PC-3 (cell line): ENCODE results near the gene TRIM39. TPM values are rescaled to one million over a fixed set of nuclear protein-coding genes. Genes with fewer than 3 reads are reported as not detected.

Source experiments
- ATAC-seq: fragments of 200-7000 bp; cut with Tn5 transposase; 2 replicates; pipeline ENCODE4 v1.9.1; 2020; ENCODE audit warnings: mild to moderate bottlenecking, moderate library complexity
- BruUV-seq: library from RNA; stranded (reverse); fragments of 400-500 nt; replicated peaks from 2 replicates; lab custom pipeline; 2021; lab: Mats Ljungman, UMichigan
- CTCF ChIA-PET: fragments of 300-600 bp; sonication (Branson Sonifier 250); formaldehyde crosslinking; loops from one replicate; lab custom pipeline; 2022; ENCODE audit warnings: antibody characterized with exemption; lab: Charles Lee
- POLR2A ChIA-PET: fragments of 300-600 bp; sonication (Branson Sonifier 250); formaldehyde crosslinking; loops from one replicate; lab custom pipeline; 2022; ENCODE audit warnings: antibody characterized with exemption; ENCODE audit not compliant: unreplicated experiment; lab: Charles Lee
- DNase-seq: peaks from one replicate; pipeline ENCODE4 v3.0.0-alpha.2; 2015
- H2AFZ ChIP-seq: fragments of 300-600 bp; sonication (generic); 2 replicates; pipeline ENCODE4 v1.6.0; 2016; ENCODE audit warnings: antibody characterized with exemption, low read length
- H3F3A ChIP-seq: fragments of 300-600 bp; sonication (generic); one replicate; pipeline ENCODE4 v1.6.0; 2017; ENCODE audit warnings: antibody characterized with exemption, low read length, control low read depth, mild to moderate bottlenecking; ENCODE audit not compliant: unreplicated experiment
- H3K27ac ChIP-seq: fragments of 300-600 bp; sonication (generic); 2 replicates; pipeline ENCODE4 v1.5.1; 2016; ENCODE audit warnings: mild to moderate bottlenecking, low read length
- H3K27me3 ChIP-seq: fragments of 300-600 bp; sonication (generic); 2 replicates; pipeline ENCODE4 v1.6.1; 2016; ENCODE audit warnings: low read length, mixed read lengths
- H3K36me3 ChIP-seq: fragments of 300-600 bp; sonication (generic); 2 replicates; pipeline ENCODE4 v1.6.1; 2016; ENCODE audit warnings: low read depth, mixed run types, low read length, mixed read lengths
- H3K4me1 ChIP-seq: fragments of 300-600 bp; sonication (generic); 2 replicates; pipeline ENCODE4 v1.5.1; 2016; ENCODE audit warnings: low read length; ENCODE audit not compliant: insufficient read depth
- H3K4me2 ChIP-seq: fragments of 300-600 bp; sonication (generic); 2 replicates; pipeline ENCODE4 v1.6.0; 2016; ENCODE audit warnings: low read length
- H3K4me3 ChIP-seq: fragments of 300-600 bp; sonication (generic); 2 replicates; pipeline ENCODE4 v1.5.1; 2016; ENCODE audit warnings: mild to moderate bottlenecking, low read length, mixed read lengths
- H3K79me2 ChIP-seq: fragments of 300-600 bp; sonication (generic); 2 replicates; pipeline ENCODE4 v1.6.1; 2017; ENCODE audit warnings: low read length, mixed read lengths
- H3K9ac ChIP-seq: fragments of 300-600 bp; sonication (generic); 2 replicates; pipeline ENCODE4 v1.6.0; 2016; ENCODE audit warnings: mild to moderate bottlenecking, low read length
- H3K9me2 ChIP-seq: fragments of 300-600 bp; sonication (generic); replicated peaks from 2 replicates; pipeline ENCODE4 v1.6.1; 2016; ENCODE audit warnings: mixed run types, low read length, mixed read lengths
- H3K9me3 ChIP-seq: fragments of 300-600 bp; sonication (generic); 2 replicates; pipeline ENCODE4 v1.6.1; 2016; ENCODE audit warnings: low read length, mixed read lengths
- H4K20me1 ChIP-seq: fragments of 300-600 bp; sonication (generic); 2 replicates; pipeline ENCODE4 v1.6.1; 2016; ENCODE audit warnings: low read length, mixed read lengths
- CTCF ChIP-seq: fragments of 300-600 bp; sonication (generic); conservative IDR thresholded peaks from 2 replicates; pipeline ENCODE4 v1.5.1; 2017; ENCODE audit warnings: antibody characterized with exemption, low read depth, mild to moderate bottlenecking, low read length
- EZH2 ChIP-seq: fragments of 300-600 bp; sonication (generic); IDR thresholded peaks from one replicate; pipeline ENCODE4 v1.6.1; 2017; ENCODE audit warnings: antibody characterized with exemption, mild to moderate bottlenecking, low read length; ENCODE audit not compliant: unreplicated experiment
- EZH2phosphoT487 ChIP-seq: fragments of 300-600 bp; sonication (generic); IDR thresholded peaks from 2 replicates; pipeline ENCODE4 v1.6.1; 2018; ENCODE audit warnings: mild to moderate bottlenecking, antibody characterized with exemption, low read length, borderline replicate concordance
- intact Hi-C: fragments of 100-400 bp; cut with micrococcal nuclease; formaldehyde crosslinking; loops from 2 replicates; pipeline ENCODE4 v1.9.0; 2023
- total RNA-seq: library from RNA; depleted of rRNA; stranded (reverse); fragments of >200 nt; gene quantifications from 2 replicates; pipeline ENCODE4 v1.2.3, GENCODE V29; 2014

Gene TRIM39
- total RNA-seq, 1 experiment from 2014 or later, result 24.8 TPM

GRCh38 chr6:30359276-30359675, 32.5 kb downstream of the TRIM39 start:
- Histone ChIP-seq H3K36me3 (no peaks in the 10 kb centered on the region), H3K4me1 (no peaks in the 10 kb centered on the region; the same call in 1 of the 2 replicates), H3K4me2 (no peak overlapping the region), H3K9me3 (no peaks in the 10 kb centered on the region), H3K27me3 (peaks cover 56% of the 10 kb centered on the region), H3K27ac (no peak overlapping the region), H3K9me2 (no peaks in the 10 kb centered on the region), H2AFZ (no peak overlapping the region), H3F3A (no peaks in the 10 kb centered on the region), H3K9ac (no peak overlapping the region), H3K4me3 (no peak overlapping the region), H3K79me2 (no peaks in the 10 kb centered on the region), H4K20me1 (no peaks in the 10 kb centered on the region)
- TF ChIP-seq CTCF, result no peak
- no peak for TF ChIP-seq EZH2
- TF ChIP-seq EZH2phosphoT487, result no peak
- CTCF ChIA-PET, result interaction anchor here (1.1 kb wide), 1 partner anchor 140 kb away, joined by 3 read pairs; no protein-coding TSS in a partner anchor
- no peak for DNase-seq
- POLR2A ChIA-PET, result interaction anchor here (0.6 kb wide), 1 partner anchor 92 kb away, joined by 3 read pairs; no protein-coding TSS in a partner anchor
- no TSS peak for BruUV-seq
- intact Hi-C loops, result loop anchor here (5.0 kb wide), 2 partner anchors 78 to 122 kb away; no protein-coding TSS in a partner anchor
- ATAC-seq, result no peak

DNA sequence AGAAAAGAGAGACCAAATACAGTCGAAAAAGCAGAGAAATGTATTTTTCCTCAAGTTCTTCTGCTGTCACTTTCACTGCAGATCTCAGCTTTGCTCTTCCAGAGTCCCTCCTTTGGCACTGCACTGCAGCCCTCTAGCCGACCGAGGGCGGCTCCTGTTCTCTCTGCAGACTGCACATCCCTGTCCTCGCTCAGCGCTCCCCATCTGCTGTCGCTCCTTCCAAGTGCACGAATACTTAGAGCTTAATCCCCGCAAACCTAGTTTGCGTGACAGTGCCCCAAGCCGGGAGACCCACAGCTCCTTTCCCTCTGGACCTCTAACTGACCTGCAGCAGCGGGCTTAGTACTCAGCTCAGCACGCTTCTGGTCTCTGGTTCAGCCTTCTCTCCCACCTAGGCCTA, 33.4 kb downstream of the TRIM39 start:
- H3K36me3 ChIP-seq, result no peaks in the 10 kb centered on the region
- CTCF ChIA-PET, result no interaction called here
- no peaks in the 10 kb centered on the region for H3K79me2 ChIP-seq
- H3K9me2 ChIP-seq, result no peaks in the 10 kb centered on the region
- H3K4me2 ChIP-seq, result no peak overlapping the region
- no peak for DNase-seq
- POLR2A ChIA-PET, result no interaction called here
- H3K27me3 ChIP-seq, result peaks cover 59% of the 10 kb centered on the region
- no peaks in the 10 kb centered on the region; the same call in 1 of the 2 replicates for H3K4me1 ChIP-seq
- no peak for TF ChIP-seq EZH2phosphoT487
- no peak for TF ChIP-seq EZH2
- no peak for TF ChIP-seq CTCF
- H2AFZ ChIP-seq, result no peak overlapping the region
- no peak overlapping the region for H3K9ac ChIP-seq
- intact Hi-C loops, result no loop called here
- no peaks in the 10 kb centered on the region for H3F3A ChIP-seq
- H3K4me3 ChIP-seq, result no peak overlapping the region
- H3K27ac ChIP-seq, result no peak overlapping the region
- no peaks in the 10 kb centered on the region for H3K9me3 ChIP-seq
- no peak for ATAC-seq
- no peaks in the 10 kb centered on the region for H4K20me1 ChIP-seq
- no TSS peak for BruUV-seq

GRCh38 chr6:30361661-30362060, 34.9 kb downstream of the TRIM39 start:
- intact Hi-C loops, result no loop called here
- Histone ChIP-seq H3K4me2 (no peak overlapping the region), H3K79me2 (no peaks in the 10 kb centered on the region), H3K27me3 (peaks cover 74% of the 10 kb centered on the region), H3K4me3 (no peak overlapping the region), H3F3A (no peaks in the 10 kb centered on the region), H3K36me3 (no peaks in the 10 kb centered on the region), H3K9ac (no peak overlapping the region), H3K27ac (no peak overlapping the region), H3K4me1 (no peaks in the 10 kb centered on the region; the same call in 1 of the 2 replicates), H3K9me2 (no peaks in the 10 kb centered on the region), H2AFZ (no peak overlapping the region), H4K20me1 (no peaks in the 10 kb centered on the region), H3K9me3 (no peaks in the 10 kb centered on the region)
- TF ChIP-seq EZH2 (no peak), EZH2phosphoT487 (no peak), CTCF (no peak)
- DNase-seq (no peak), ATAC-seq (no peak)
- POLR2A ChIA-PET, result no interaction called here
- BruUV-seq, result no TSS peak
- CTCF ChIA-PET, result no interaction called here
